Left ventricle myocardium superior (tissue), 1 donor: Measurements from ENCODE around the gene MALRD1. TPM values are rescaled to one million over a fixed set of nuclear protein-coding genes. Genes with fewer than 3 reads are reported as not detected.
"Not testable (repeated sequence)": the region's sequence is repeated elsewhere in the genome, so short reads cannot be mapped to it uniquely, and the experiment has no call there.

Source experiments
- ATAC-seq: fragments of 200-7000 bp; cut with Tn5 transposase; one replicate; pipeline ENCODE4 v1.9.1; 2020; ENCODE audit warnings: mild to moderate bottlenecking, moderate library complexity
- DNase-seq: peaks from one replicate; pipeline ENCODE4 v3.0.0-alpha.2; 2020
- intact Hi-C: fragments of 100-400 bp; cut with micrococcal nuclease; formaldehyde crosslinking; loops from one replicate; pipeline ENCODE4 v1.11.0; 2022
- total RNA-seq: library from RNA; stranded (reverse); fragmentation: NEBNext Ultra II Directional; extraction: Animal tissue kit (Norgen Biotek cat#: 25700); gene quantifications from one replicate; pipeline ENCODE4 v1.2.1, GENCODE V29; 2021
- donor health status: DM: no; HTN: yes; CAD: no; lungs with severe emphysema.

The MALRD1 gene
- total RNA-seq, 1 donor from 2014 or later, result 0.99 TPM

GRCh38 chr10:19453967-19454366, 405.4 kb downstream of the MALRD1 start:
- ATAC-seq (no peak), DNase-seq (no peak)
- intact Hi-C loops, result no loop called here

GRCh38 chr10:19461588-19461987, 413.0 kb downstream of the MALRD1 start:
- ATAC-seq, result no peak
- intact Hi-C loops, result no loop called here
- DNase-seq, result no peak

GRCh38 chr10:19466709-19467108, 418.1 kb downstream of the MALRD1 start:
- ATAC-seq, result no peak
- intact Hi-C loops, result no loop called here
- no peak for DNase-seq

DNA sequence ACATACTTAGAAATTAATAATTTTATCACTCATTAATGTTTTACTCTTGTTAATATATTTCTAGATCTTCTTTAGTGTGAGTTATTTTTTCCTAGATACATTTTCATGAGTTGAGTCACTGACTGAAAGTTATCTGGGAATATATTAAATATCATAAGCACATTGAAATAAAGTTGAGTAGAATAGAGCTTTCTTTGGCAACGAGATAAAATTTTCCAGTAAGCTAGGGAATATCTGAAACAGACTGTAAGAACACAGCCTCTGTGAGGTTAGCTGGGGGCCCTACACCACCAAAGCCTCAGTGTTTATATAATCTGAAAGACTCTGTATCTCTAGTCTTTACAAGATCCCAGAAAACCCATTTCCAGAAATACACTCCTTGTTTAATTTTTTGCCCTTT, 419.8 kb downstream of the MALRD1 start:
- DNase-seq (no peak), ATAC-seq (no peak)
- intact Hi-C loops, result no loop called here

DNA sequence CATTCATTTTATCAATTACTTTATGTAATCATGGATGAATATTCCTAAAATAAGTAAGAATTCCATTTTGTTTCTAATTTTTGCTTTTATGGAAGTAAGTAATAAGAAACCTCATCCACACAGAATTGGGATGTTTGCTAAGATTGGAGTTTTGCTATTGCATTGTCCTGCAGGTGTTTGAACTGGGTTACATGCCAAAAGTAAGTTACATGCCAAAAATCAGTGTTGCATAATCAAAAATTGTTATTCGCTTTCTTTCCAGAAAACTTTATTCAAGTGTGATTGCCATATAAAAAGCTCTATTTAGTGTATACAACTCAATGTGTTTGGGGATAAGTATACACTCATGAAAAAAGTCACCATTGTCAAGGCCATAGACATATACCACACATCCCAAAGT, 420.9 kb downstream of the MALRD1 start:
- DNase-seq (no peak), ATAC-seq (no peak)
- intact Hi-C loops, result no loop called here

DNA sequence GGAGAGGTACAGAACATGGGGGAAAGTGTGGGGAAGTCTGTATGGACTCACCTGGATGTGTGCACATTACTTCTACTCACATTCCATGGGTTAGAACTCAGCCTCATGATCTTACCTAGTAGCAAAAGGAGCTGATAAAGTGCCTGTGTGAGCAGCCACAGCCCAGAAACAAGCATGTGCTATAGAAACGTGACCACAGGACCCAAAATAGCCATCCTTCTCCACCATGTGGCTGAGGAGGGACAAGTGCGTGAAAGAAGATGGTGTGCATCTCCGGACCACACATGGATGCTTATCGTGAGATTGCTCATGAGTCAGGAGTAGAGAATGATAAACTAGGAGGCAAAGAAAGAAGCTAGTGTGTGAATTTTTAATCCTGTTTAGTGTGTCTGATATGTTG, 431.3 kb downstream of the MALRD1 start:
- DNase-seq, result no peak
- ATAC-seq, result no peak
- intact Hi-C loops, result no loop called here

DNA sequence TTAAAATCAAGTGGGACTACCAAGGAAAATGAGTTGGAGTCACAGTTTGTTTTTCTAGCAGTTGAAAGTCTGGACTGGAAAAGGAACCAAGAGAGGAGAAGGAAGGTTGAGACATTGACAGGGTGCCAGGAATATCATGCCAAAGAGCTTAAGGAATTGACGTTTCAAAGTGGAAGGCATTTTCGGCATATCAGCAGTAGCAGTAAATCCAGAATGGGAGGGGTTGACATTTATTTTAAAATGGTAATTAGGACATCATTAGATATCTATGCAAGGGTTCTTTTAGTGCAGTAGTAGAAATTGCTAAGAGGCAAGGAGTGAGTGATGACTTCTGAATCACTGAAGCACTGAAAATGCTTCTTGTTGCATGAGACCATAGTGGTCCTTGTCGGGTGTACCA, 431.8 kb downstream of the MALRD1 start:
- intact Hi-C loops, result no loop called here
- no peak for DNase-seq
- ATAC-seq, result no peak

GRCh38 chr10:19483421-19483820, 434.8 kb downstream of the MALRD1 start:
- DNase-seq, result no peak
- ATAC-seq, result no peak
- intact Hi-C loops, result no loop called here

DNA sequence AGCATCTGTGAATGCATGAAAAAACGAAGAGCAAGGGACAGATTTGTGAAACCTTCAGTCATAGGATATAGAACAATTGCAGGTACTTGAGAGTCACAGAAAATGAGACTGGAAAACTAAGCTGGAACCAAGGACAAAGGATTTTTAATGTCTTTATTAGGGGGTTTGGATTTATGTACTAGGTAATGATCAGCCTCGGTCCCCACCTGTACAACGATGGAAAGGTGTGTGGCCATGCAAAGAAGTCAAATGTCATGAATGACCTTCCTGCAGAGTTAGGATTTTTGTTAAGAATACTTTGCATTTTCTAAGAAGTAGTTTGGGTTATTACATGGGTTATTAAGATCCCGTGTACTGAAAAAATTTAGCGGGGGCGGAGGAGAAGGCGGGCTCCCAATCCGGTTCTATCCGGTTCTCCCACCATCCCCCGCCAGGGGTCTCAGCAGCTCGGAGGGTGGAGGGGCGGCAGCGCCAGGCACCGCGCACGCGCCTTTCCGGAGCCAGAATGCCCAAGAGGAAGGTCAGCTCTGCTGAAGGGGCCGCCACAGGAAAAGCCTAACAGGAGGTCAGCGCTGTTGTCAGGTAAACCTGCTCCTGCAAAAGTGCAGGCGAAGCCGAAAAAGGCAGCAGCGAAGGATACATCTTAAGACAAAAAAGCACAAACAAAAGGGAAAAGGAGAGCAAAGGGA, 440.1 kb downstream of the MALRD1 start:
- ATAC-seq (peak; percentile 82), DNase-seq (peak; percentile 75)
- intact Hi-C loops, result no loop called here

DNA sequence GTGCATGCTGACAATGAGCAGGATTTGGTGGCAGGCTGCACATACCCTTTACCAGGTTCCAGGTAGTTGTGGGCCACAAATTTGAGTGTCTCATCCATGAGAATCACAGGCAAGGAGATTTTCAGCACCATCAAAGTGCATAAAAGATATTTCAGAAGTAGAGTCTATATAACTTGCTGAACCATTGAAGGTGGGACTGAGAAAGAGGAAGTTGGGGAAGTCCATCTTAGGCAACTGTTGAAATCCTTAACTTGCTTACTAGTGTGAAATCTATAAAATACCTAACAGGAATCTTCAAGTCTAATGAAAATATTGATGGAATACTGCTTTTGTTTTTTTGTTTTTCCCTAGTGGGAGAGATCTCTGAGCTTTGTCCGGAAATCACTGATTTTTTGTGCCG, 442.6 kb downstream of the MALRD1 start:
- no peak for ATAC-seq
- no peak for DNase-seq
- intact Hi-C loops, result no loop called here

GRCh38 chr10:19493917-19494316, 445.3 kb downstream of the MALRD1 start:
- intact Hi-C loops, result no loop called here
- no peak for ATAC-seq

DNA sequence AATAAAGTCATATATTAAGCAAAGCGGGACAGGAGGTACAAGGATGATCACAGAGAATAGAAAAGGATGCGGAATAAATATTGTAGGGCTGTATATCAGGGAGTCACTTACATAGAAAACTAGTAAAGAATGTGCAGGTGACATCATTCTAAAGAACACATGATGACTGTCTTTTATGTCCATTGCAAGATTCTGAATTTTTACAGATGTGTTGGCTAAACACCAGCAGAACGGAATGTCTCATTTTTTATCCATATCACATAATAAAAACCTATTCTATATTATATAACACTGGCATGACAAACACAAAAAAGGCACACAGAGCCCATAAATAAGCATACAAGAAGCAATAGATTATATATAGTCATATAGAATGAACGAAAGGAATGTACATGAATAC, 448.4 kb downstream of the MALRD1 start:
- no peak for ATAC-seq
- intact Hi-C loops, result no loop called here
- DNase-seq, result no peak

More at GRCh38 chr10:19493917-19494316, 445.3 kb downstream of the MALRD1 start:
- no peak for DNase-seq

DNA sequence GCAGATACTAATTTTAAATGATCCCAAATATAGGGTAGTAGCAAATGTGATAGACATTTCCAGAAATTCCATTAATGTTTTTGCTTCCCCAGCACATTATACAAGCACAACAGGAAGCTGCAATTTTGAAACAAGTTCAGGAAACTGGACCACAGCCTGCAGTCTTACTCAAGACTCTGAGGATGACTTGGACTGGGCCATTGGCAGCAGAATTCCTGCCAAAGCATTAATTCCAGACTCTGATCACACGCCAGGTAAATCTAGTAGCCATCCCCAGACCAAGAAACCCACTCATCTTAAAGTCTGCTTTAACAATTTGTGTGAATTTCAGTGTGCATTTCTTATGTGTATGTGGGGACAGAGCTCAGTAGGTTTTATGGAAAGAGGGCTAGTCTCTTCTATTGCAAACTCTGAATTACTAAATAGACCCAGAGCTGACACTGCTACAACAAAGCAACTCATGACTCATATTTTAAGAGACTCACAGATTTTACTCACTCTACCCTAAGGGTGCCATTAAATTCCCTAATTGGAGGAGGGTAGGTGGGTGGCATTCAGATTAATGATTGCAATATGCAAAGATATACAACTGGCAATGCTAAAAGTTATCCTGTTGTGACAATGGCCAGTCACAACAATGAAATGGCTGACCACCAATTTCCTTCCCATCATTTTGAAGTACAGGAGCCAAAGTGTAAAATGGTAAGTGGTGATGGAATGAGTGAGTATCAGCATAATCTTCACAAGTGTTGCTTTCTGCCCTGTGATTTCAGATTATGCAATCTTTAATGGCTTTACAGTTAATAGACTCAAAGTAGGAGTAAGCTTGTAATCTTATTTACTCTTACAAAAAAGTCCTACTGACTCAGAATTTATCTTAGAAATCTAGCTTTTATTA, 450.0 kb downstream of the MALRD1 start:
- ATAC-seq (peak; percentile 47), DNase-seq (no peak)
- intact Hi-C loops, result no loop called here

DNA sequence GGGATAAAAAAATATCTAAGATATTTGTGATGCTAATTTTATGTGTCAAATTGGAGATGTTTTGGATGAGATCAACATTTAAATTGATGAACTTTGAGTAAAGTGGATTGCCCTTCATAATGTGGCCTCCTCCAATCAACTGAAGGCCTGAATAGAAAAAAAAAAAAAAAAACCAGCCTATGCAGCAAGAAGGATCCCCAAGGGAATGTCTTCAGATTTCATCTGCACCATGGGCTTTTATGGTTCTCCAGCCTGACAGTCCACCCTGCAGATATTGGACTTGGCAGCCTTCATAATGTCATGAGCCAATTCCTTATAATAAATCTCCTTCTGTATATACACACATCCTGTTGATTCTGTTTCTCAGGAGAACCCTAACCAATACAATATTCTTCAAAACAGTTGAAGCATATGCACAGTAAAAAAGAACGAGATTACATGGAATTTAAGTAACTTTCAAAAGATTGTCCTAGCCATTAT, 450.7 kb downstream of the MALRD1 start:
- intact Hi-C loops, result no loop called here
- no peak for DNase-seq

DNA sequence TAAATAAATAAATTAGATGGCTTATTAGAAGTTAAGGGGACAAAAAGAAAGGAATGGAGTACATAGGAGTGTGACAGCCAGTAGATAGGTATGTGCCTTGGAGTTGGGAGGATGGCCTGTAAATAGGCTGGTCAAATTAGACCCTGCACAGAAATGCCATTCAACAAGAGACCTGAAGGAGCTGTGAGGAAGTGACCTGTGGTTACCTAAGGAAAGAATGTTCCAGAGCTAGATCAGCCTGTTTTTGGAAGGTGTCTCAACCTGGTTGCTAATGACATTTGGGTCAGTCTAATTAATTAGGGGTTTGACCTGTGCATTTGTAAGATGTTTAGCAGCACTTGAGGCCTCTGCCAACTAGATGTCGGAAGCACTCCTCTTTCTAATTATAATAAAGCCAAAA, 452.4 kb downstream of the MALRD1 start:
- no peak for ATAC-seq
- no peak for DNase-seq
- intact Hi-C loops, result no loop called here

More for the DNA sequence above, 450.7 kb downstream of the MALRD1 start:
- ATAC-seq, result no peak

DNA sequence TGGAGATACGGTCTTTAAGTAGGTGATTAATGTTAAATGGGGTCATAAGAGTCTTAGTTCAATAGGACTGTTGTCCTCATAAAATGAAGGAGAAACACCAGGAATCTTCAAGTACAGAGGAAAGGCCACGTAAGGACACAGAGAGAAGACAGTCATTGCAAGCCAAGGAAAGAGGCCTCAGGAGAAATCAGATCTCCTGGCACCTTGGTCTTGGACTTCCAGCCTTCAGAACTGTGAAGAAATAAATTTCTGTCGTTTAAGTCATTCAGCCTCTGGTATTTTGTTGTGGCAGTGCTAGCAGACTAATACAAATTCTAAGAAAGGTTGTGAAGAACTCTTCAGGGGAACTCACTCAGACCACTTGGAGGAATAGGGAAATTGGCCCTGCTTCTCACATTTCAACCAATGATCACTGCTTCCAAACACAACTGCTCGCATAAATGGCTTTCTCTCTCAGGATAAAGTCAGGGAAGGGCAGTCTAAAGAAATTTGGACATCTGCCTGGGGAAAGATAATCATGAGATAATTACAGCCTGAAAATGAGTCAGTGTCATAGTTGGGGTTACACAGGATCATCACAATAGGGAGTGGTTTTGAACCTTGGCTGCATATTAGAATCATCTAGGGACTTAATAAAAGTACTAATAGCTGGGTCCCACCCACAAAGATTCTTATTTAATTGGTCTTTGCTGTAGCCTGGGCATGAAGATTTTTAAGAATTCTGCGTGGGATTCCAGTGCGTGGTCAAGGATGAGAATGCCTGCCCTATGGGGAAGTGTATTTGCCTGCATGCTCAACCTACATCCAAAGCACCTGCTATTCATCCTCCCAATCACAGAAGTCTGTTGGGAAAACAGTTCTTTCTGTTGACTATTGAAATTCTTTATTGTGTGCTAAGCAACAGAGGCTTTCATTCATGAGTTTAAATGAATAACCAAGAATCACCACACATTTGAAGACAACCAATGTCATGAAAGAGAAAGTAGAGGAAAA, 457.0 kb downstream of the MALRD1 start:
- intact Hi-C loops, result no loop called here
- ATAC-seq (no peak), DNase-seq (no peak)

DNA sequence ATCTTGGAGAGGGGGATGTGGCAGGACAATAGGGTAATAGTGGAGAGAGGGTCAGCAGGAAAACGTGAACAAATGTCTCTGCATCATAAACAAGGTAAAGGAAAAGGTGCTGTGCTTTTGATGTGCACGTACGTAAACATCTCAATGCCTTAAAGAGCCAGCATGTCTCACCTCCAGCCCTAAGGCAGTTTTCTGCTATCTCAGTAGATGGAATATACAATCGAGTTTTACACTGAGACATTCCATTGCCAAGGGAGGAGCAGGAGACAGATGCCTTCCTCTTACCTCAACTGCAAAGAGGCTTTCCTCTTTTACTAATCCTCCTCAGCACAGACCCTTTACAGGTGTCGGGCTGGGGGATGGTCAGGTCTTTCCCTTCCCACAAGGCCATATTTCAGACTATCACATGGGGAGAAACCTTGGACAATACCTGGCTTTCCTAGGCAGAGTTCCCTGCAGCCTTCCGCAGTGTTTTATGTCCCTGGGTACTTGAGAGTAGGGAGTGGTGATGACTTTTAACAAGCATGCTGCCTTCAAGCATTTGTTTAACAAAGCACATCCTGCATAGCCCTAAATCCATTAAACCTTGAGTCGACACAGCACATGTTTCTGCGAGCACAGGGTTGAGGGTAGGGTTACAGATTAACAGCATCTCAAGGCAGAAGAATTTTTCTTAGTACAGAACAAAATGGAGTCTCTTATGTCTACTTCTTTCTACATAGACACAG, 461.6 kb downstream of the MALRD1 start:
- ATAC-seq, DNase-seq, intact Hi-C loops: not testable (repeated sequence)

GRCh38 chr10:19518109-19518508, 469.5 kb downstream of the MALRD1 start:
- ATAC-seq, result no peak
- no peak for DNase-seq
- intact Hi-C loops, result no loop called here

DNA sequence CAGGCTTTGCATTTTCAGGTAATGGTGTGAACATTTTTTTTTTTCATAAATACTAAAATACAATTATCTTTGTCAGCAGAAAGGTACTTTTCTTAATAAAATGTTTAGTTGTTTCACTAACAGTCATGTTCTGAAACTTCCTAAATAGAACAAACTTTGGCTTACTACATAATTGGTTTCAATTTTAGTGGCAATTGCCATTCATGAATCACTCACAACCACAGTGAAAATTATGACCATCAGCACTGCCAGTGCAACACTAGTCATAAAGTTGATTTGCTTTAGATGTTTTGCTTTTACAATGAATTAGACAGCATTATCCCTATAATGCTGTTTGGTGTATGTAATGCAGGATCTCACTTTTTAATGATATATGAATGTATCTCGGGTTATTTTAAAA, 470.0 kb downstream of the MALRD1 start:
- intact Hi-C loops, result no loop called here
- no peak for DNase-seq
- ATAC-seq, result no peak
